HepG2 (cell line): ENCODE results near the gene CADM2. TPM values are rescaled to one million over a fixed set of nuclear protein-coding genes. Genes with fewer than 3 reads are reported as not detected.

Experiments
- ASH2L ChIP-seq: fragments of 300-600, 200-600 bp; sonication (generic); IDR thresholded peaks from 2 replicates; pipeline ENCODE4 v1.7.0; 2017; ENCODE audit warnings: low read depth, mild to moderate bottlenecking, moderate library complexity, mixed read lengths, low read length; ENCODE audit not compliant: insufficient read length
- E2F1 ChIP-seq: sonication (generic); formaldehyde crosslinking; IDR thresholded peaks from 2 replicates; pipeline ENCODE4 v1.5.0; 2020; ENCODE audit warnings: missing genetic modification reagents
- GABPB1 ChIP-seq: IDR thresholded peaks from 2 replicates; pipeline ENCODE4 v1.6.1; 2016; ENCODE audit warnings: mild to moderate bottlenecking, missing genetic modification reagents, moderate library complexity, missing compliant biosample characterization
- HINFP ChIP-seq: sonication (generic); formaldehyde crosslinking; IDR thresholded peaks from 2 replicates; pipeline ENCODE4 v1.4.0; 2020; ENCODE audit warnings: low read depth, mild to moderate bottlenecking, missing genetic modification reagents
- HNRNPH1 ChIP-seq: fragments of 200-400 bp; formaldehyde crosslinking; optimal IDR thresholded peaks from 2 replicates; pipeline ENCODE3; 2017; ENCODE audit warnings: mild to moderate bottlenecking, low read depth, low read length
- MBD4 ChIP-seq: IDR thresholded peaks from 2 replicates; pipeline ENCODE4 v1.6.1; 2012; ENCODE audit warnings: low read length, inconsistent platforms, borderline replicate concordance
- NAIF1 ChIP-seq: sonication (generic); formaldehyde crosslinking; IDR thresholded peaks from 2 replicates; pipeline ENCODE4 v1.5.0; 2020; ENCODE audit warnings: mild to moderate bottlenecking, missing genetic modification reagents, borderline replicate concordance
- NCOR1 ChIP-seq: fragments of 200-600 bp; sonication (generic); IDR thresholded peaks from 2 replicates; pipeline ENCODE4 v1.7.0; 2017; ENCODE audit warnings: antibody characterized with exemption, low read length, borderline replicate concordance
- NR2F6 ChIP-seq, 2 experiments: IDR thresholded peaks; 2 replicates each; pipeline ENCODE4 v1.6.1; 2016; ENCODE audit warnings: antibody characterized with exemption in 1 of 2, mild to moderate bottlenecking in 1 of 2
- ONECUT2 ChIP-seq: sonication (generic); formaldehyde crosslinking; IDR thresholded peaks from 2 replicates; pipeline ENCODE4 v1.4.0; 2020; ENCODE audit warnings: missing genetic modification reagents
- PAXIP1 ChIP-seq: sonication (generic); formaldehyde crosslinking; conservative IDR thresholded peaks from 2 replicates; pipeline ENCODE4 v1.4.0; 2020; ENCODE audit warnings: mild to moderate bottlenecking, missing genetic modification reagents, moderate library complexity
- PCBP1 ChIP-seq: fragments of 200-400 bp; formaldehyde crosslinking; IDR thresholded peaks from 2 replicates; pipeline ENCODE4 v1.6.1; 2017; ENCODE audit warnings: mild to moderate bottlenecking, low read depth, low read length, borderline replicate concordance
- PPARG ChIP-seq: conservative IDR thresholded peaks from 2 replicates; pipeline ENCODE4 v1.6.1; 2016; ENCODE audit warnings: missing biosample characterization, missing genetic modification reagents
- SMC3 ChIP-seq: IDR thresholded peaks from 2 replicates; pipeline ENCODE4 v1.6.1; 2011; ENCODE audit warnings: low read length, improper control_type of control experiment
- SNAI1 ChIP-seq: sonication (generic); formaldehyde crosslinking; IDR thresholded peaks from 2 replicates; pipeline ENCODE4 v1.5.0; 2020; ENCODE audit warnings: mild to moderate bottlenecking, missing genetic modification reagents, borderline replicate concordance
- SOX13 ChIP-seq, 3 experiments: fragments of 450-650 bp in 1 of 3; sonication (generic) in 1 of 3; formaldehyde crosslinking in 1 of 3; IDR thresholded peaks in 2 of 3; conservative IDR thresholded peaks in 1 of 3; 2 replicates each; pipeline versions ENCODE4 v1.5.0 to v1.6.1; 2016 to 2020; ENCODE audit warnings: antibody characterized with exemption in 1 of 3, mild to moderate bottlenecking in 1 of 3, missing compliant biosample characterization in 1 of 3, missing genetic modification reagents in 1 of 3, moderate library complexity in 1 of 3
- YEATS2 ChIP-seq: sonication (generic); formaldehyde crosslinking; IDR thresholded peaks from 2 replicates; pipeline ENCODE4 v1.4.0; 2020; ENCODE audit warnings: missing genetic modification reagents, borderline replicate concordance
- ZNF143 ChIP-seq: sonication (generic); formaldehyde crosslinking; IDR thresholded peaks from 2 replicates; pipeline ENCODE4 v1.4.0; 2020; ENCODE audit warnings: missing genetic modification reagents
- ZNF24 ChIP-seq: fragments of 450-650 bp; IDR thresholded peaks from 2 replicates; pipeline ENCODE4 v1.6.1; 2017; ENCODE audit warnings: antibody characterized with exemption, mild to moderate bottlenecking
- ZNF263 ChIP-seq: sonication (generic); formaldehyde crosslinking; IDR thresholded peaks from 2 replicates; pipeline ENCODE4 v1.4.0; 2020; ENCODE audit warnings: missing genetic modification reagents
- ZNF382 ChIP-seq: sonication (generic); formaldehyde crosslinking; IDR thresholded peaks from 2 replicates; pipeline ENCODE4 v1.5.0; 2020; ENCODE audit warnings: missing genetic modification reagents, mild to moderate bottlenecking, borderline replicate concordance
- ZNF496 ChIP-seq: sonication (generic); formaldehyde crosslinking; IDR thresholded peaks from 2 replicates; pipeline ENCODE4 v1.8.1; 2023; ENCODE audit warnings: mild to moderate bottlenecking, moderate library complexity, missing genetic modification reagents; ENCODE audit not compliant: insufficient replicate concordance
- ZNF616 ChIP-seq: sonication (generic); formaldehyde crosslinking; IDR thresholded peaks from 2 replicates; pipeline ENCODE4 v1.5.0; 2020; ENCODE audit warnings: low read depth, mild to moderate bottlenecking, missing genetic modification reagents
- polyA plus RNA-seq, 8 experiments: library from polyadenylated mRNA; depleted of rRNA in 3 of 8; stranded (reverse) in 7 of 8; unstranded in 1 of 8; fragments of >200 nt; fragmentation: Illumina TruSeq in 4 of 8; extraction: Trizol in 4 of 8; gene quantifications; 2 replicates each; pipeline versions ENCODE4 v1.2.1 to v1.2.3, GENCODE V29; 2011 to 2016; ENCODE audit warnings: low read depth in 4 of 8, missing spikeins in 1 of 8, mixed read lengths in 1 of 8; ENCODE audit not compliant: insufficient read depth in 1 of 8
- total RNA-seq, 5 experiments: library from RNA; depleted of rRNA; stranded (reverse); fragments of >200 nt; fragmentation: Illumina TruSeq; extraction: Trizol; gene quantifications; 2 replicates each; pipeline ENCODE4 v1.2.3, GENCODE V29; 2016; ENCODE audit warnings: low read depth in 1 of 5

The CADM2 gene
- total and polyA plus RNA-seq, 2 of the 13 experiments (the other 11 are each of a cell fraction or from before 2014, with no cell fraction given): not detected

GRCh38 chr3:85007195-85008094 is 48.7 kb downstream of the CADM2 start (continued):
- TF ChIP-seq PAXIP1 (CRISPR knock-in tag) (peak; percentile 89), GABPB1 (no peak; the same call in 1 of the 2 replicates), ZNF263 (no peak), SMC3 (peak; percentile 56; the same call in 1 of the 2 replicates), E2F1 (CRISPR knock-in tag) (no peak), ASH2L (peak; percentile 69), NCOR1 (peak; percentile 94), ZNF24 (peak; percentile 42; the same call in 1 of the 2 replicates), HNRNPH1 (no peak), ZNF616 (CRISPR knock-in tag) (no peak), HINFP (CRISPR knock-in tag) (no peak), YEATS2 (CRISPR knock-in tag) (peak; percentile 31; the same call in 1 of the 2 replicates), SNAI1 (no peak), NAIF1 (CRISPR knock-in tag) (no peak), ZNF496 (CRISPR knock-in tag) (no peak), SOX13 (IDR thresholded peaks at IDR 0.05) (peak; percentile 87), SOX13 (CRISPR knock-in tag; conservative IDR thresholded peaks at IDR 0.05 in 1 of 2, IDR thresholded peaks at IDR 0.05 in 1 of 2) (peak in 1 of 2 experiments; percentile 98; a peak in 2 of 4 replicates), PPARG (CRISPR knock-in tag) (peak; percentile 69), MBD4 (no peak), NR2F6 (IDR thresholded peaks at IDR 0.05) (no peak; the same call in 1 of the 2 replicates), NR2F6 (CRISPR knock-in tag; IDR thresholded peaks at IDR 0.05) (peak; percentile 69), ZNF382 (CRISPR knock-in tag) (no peak), ZNF143 (no peak), PCBP1 (no peak), ONECUT2 (no peak)
